HepG2 (cell line): ENCODE measurements around the gene RSL1D1. TPM values are rescaled to one million over a fixed set of nuclear protein-coding genes. Genes with fewer than 3 reads are reported as not detected.

Source experiments
- ARID4A ChIP-seq: sonication (generic); formaldehyde crosslinking; IDR thresholded peaks from 2 replicates; pipeline ENCODE4 v1.5.0; 2020; ENCODE audit warnings: mild to moderate bottlenecking, missing genetic modification reagents, borderline replicate concordance
- ATM ChIP-seq: fragments of 450-650 bp; IDR thresholded peaks from 2 replicates; pipeline ENCODE4 v1.7.1; 2017; ENCODE audit warnings: mild to moderate bottlenecking, borderline replicate concordance
- CHCHD3 ChIP-seq: sonication (generic); formaldehyde crosslinking; IDR thresholded peaks from 2 replicates; pipeline ENCODE4 v1.8.0; 2022; ENCODE audit warnings: mild to moderate bottlenecking, missing genetic modification reagents, moderate library complexity
- DMTF1 ChIP-seq: sonication (generic); formaldehyde crosslinking; IDR thresholded peaks from 2 replicates; pipeline ENCODE4 v1.4.0; 2020; ENCODE audit warnings: mild to moderate bottlenecking, missing genetic modification reagents
- IRF2 ChIP-seq: IDR thresholded peaks from 2 replicates; pipeline ENCODE4 v1.6.1; 2018; ENCODE audit warnings: missing genetic modification reagents, missing compliant biosample characterization
- MXD1 ChIP-seq: sonication (generic); formaldehyde crosslinking; IDR thresholded peaks from 2 replicates; pipeline ENCODE4 v1.4.0; 2020; ENCODE audit warnings: mild to moderate bottlenecking, missing genetic modification reagents
- MXD3 ChIP-seq: IDR thresholded peaks from 2 replicates; pipeline ENCODE4 v1.6.1; 2016; ENCODE audit warnings: mild to moderate bottlenecking, missing biosample characterization, missing genetic modification reagents
- NONO ChIP-seq, 2 experiments: fragments of 450-650 bp in 1 of 2; sonication (generic) in 1 of 2; formaldehyde crosslinking in 1 of 2; IDR thresholded peaks in 1 of 2; conservative IDR thresholded peaks in 1 of 2; 2 replicates each; pipeline versions ENCODE4 v1.6.1 to v1.8.0; 2017 to 2022; ENCODE audit warnings: mild to moderate bottlenecking in 1 of 2, missing genetic modification reagents in 1 of 2, moderate library complexity in 1 of 2
- NR0B2 ChIP-seq: sonication (generic); formaldehyde crosslinking; IDR thresholded peaks from 2 replicates; pipeline ENCODE4 v1.4.0; 2020; ENCODE audit warnings: mild to moderate bottlenecking, missing genetic modification reagents
- PHF5A ChIP-seq: IDR thresholded peaks from one replicate; pipeline ENCODE4 v1.6.1; 2018; ENCODE audit warnings: low read depth, missing genetic modification reagents; ENCODE audit not compliant: unreplicated experiment
- POLR2A ChIP-seq, 2 experiments: IDR thresholded peaks; 2 replicates each; pipeline ENCODE4 v1.6.1; 2011; ENCODE audit warnings: low read depth in 2 of 2, low read length in 2 of 2, mild to moderate bottlenecking in 1 of 2, moderate library complexity in 1 of 2; ENCODE audit not compliant: insufficient read depth in 1 of 2
- SRSF9 ChIP-seq: fragments of 200-400 bp; formaldehyde crosslinking; IDR thresholded peaks from 2 replicates; pipeline ENCODE4 v1.6.1; 2018; ENCODE audit warnings: borderline replicate concordance, mild to moderate bottlenecking, low read depth, low read length; ENCODE audit not compliant: insufficient read depth, poor library complexity, severe bottlenecking
- STAG1 ChIP-seq: sonication (generic); formaldehyde crosslinking; IDR thresholded peaks from 2 replicates; pipeline ENCODE4 v1.4.0; 2020; ENCODE audit warnings: missing genetic modification reagents
- THAP8 ChIP-seq: sonication (generic); formaldehyde crosslinking; IDR thresholded peaks from 2 replicates; pipeline ENCODE4 v1.5.1; 2020; ENCODE audit warnings: missing genetic modification reagents, mild to moderate bottlenecking, borderline replicate concordance
- ZNF121 ChIP-seq: sonication (generic); formaldehyde crosslinking; IDR thresholded peaks from 2 replicates; pipeline ENCODE4 v1.5.0; 2020; ENCODE audit warnings: mild to moderate bottlenecking, missing genetic modification reagents
- ZNF138 ChIP-seq: sonication (generic); formaldehyde crosslinking; IDR thresholded peaks from 2 replicates; pipeline ENCODE4 v1.5.0; 2020; ENCODE audit warnings: mild to moderate bottlenecking, low read depth, missing genetic modification reagents
- ZNF629 ChIP-seq: sonication (generic); formaldehyde crosslinking; conservative IDR thresholded peaks from 2 replicates; pipeline ENCODE4 v1.5.0; 2020; ENCODE audit warnings: missing genetic modification reagents
- ZSCAN29 ChIP-seq: sonication (generic); formaldehyde crosslinking; conservative IDR thresholded peaks from 2 replicates; pipeline ENCODE4 v1.4.0; 2020; ENCODE audit warnings: mild to moderate bottlenecking, missing genetic modification reagents
- polyA plus RNA-seq, 8 experiments: library from polyadenylated mRNA; depleted of rRNA in 3 of 8; stranded (reverse) in 7 of 8; unstranded in 1 of 8; fragments of >200 nt; fragmentation: Illumina TruSeq in 4 of 8; extraction: Trizol in 4 of 8; gene quantifications; 2 replicates each; pipeline versions ENCODE4 v1.2.1 to v1.2.3, GENCODE V29; 2011 to 2016; ENCODE audit warnings: low read depth in 4 of 8, missing spikeins in 1 of 8, mixed read lengths in 1 of 8; ENCODE audit not compliant: insufficient read depth in 1 of 8
- total RNA-seq, 5 experiments: library from RNA; depleted of rRNA; stranded (reverse); fragments of >200 nt; fragmentation: Illumina TruSeq; extraction: Trizol; gene quantifications; 2 replicates each; pipeline ENCODE4 v1.2.3, GENCODE V29; 2016; ENCODE audit warnings: low read depth in 1 of 5

The RSL1D1 gene
- total and polyA plus RNA-seq, 2 of the 13 experiments (the other 11 are each of a cell fraction or from before 2014, with no cell fraction given): 187 to 343 TPM

- TF ChIP-seq NONO (IDR thresholded peaks at IDR 0.05) (no peak), NONO (CRISPR knock-in tag; conservative IDR thresholded peaks at IDR 0.05) (no peak), CHCHD3 (CRISPR knock-in tag) (no peak), MXD3 (no peak), MXD1 (CRISPR knock-in tag) (no peak), ZNF629 (CRISPR knock-in tag) (no peak), ZSCAN29 (CRISPR knock-in tag) (0 out of 2 replicates have a peak, but pooled peaks have one; percentile 15), THAP8 (CRISPR knock-in tag) (0 out of 2 replicates have a peak, but pooled peaks have one; percentile 28), IRF2 (no peak), POLR2A (IDR thresholded peaks at IDR 0.05; ENCODE audit: insufficient read depth in 1 of 2, low read depth in 2 of 2, low read length in 2 of 2) (no peak), ATM (no peak), ZNF138 (CRISPR knock-in tag) (no peak), ARID4A (CRISPR knock-in tag) (0 out of 2 replicates have a peak, but pooled peaks have one; percentile 33), ZNF121 (CRISPR knock-in tag) (0 out of 2 replicates have a peak, but pooled peaks have one; percentile 20), STAG1 (CRISPR knock-in tag) (no peak), DMTF1 (no peak), SRSF9 (no peak), PHF5A (no peak), NR0B2 (no peak)
Measured at GRCh38 chr16:11794996-11795886, 56.1 kb downstream of the RSL1D1 start (continued).
